NCI-H345 treated with DMSO at 0.1 percent for 48 hours (cell line): Measurements from ENCODE around the gene DPYSL4.

Source experiments
- DNase-seq: peaks from one replicate; lab custom pipeline; 2025; ENCODE audit not compliant: unreplicated experiment; lab: John Stamatoyannopoulos, UW

DPYSL4 gene

DNA sequence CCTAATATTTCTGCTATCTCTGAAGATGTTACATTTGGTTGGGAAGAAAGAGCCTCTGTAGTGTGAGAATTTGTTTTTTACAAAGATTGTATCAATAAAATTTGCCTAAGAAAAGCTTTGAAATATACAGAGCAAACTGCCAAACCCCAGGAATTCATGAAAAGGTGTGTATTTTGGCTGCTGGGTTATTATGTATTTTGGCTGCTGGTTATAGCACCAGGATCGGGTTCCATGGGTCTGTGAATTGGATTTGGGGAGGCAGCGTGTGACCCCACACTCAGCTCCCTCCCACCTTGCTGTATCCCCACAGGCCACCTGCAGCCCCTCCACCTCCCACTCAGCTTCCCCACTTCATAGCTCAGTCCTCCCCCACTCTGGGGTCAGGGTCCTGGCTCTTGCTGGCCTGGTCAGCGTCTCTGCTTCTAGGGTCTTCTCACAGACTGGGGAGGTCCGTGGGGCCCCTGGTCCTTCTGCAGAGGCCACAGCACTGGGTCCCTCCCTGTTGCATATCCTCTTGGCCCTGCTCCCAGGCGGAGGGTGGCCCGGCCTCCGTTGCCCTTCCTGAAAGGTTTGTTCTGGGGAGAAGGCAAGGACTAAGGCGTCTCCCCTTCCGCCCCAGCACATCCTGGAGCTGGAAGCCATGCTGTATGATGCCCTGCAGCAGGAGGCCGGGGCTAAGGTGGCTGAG lies 24.0 kb upstream of the DPYSL4 start:
- no peak for DNase-seq

DNA sequence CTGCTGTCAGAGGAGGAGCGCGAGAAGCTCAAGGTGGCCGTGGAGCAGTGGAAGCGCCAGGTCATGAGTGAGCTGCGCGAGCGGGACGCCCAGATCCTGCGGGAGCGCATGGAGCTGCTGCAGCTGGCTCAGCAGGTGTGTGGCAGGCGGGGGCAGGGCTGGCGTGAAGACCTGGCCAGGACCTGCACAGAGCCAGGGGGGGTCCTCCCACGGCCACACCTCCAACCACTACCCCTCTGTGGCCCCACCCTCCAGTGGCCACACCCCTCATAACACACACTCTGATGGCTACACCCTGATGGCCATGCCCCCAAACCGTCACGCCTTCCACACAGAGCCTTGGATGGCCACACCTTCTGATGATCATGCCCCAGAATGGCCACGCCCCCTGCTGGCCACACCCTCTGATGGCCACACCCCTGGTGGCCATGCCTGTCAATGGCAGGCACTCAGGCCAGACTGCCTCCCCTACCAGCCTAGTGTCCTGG lies 23.4 kb upstream of the DPYSL4 start:
- no peak for DNase-seq

- no peak for DNase-seq
These were observed 22.8 kb upstream of the DPYSL4 start for GRCh38 chr10:132163826-132164515.

DNA sequence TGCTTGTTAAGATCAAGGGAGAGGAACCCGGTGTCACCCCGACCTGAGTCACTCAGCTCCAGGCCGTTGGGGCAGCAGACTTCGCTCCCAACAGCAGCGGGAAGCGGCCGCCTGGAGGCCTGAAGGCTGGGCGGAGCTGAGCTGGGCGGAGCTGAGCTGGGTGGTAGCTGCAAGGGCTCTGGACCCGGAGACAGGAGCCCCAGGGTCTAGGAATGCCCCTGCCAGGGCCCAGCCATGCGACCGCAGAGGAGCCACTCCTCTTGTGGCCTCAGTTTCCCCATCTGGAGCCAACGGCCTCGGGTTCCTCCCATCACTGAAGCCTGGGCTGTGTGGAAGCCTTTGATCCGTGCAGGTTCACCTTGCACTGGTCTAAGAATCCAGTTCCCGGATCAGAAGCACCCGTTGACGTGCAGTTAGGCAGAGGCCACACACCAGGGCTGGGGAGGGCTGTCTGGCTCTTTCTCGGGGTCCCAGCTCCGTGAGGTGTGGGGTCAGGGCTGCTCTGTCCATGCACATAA lies 21.9 kb upstream of the DPYSL4 start:
- no peak for DNase-seq

DNA sequence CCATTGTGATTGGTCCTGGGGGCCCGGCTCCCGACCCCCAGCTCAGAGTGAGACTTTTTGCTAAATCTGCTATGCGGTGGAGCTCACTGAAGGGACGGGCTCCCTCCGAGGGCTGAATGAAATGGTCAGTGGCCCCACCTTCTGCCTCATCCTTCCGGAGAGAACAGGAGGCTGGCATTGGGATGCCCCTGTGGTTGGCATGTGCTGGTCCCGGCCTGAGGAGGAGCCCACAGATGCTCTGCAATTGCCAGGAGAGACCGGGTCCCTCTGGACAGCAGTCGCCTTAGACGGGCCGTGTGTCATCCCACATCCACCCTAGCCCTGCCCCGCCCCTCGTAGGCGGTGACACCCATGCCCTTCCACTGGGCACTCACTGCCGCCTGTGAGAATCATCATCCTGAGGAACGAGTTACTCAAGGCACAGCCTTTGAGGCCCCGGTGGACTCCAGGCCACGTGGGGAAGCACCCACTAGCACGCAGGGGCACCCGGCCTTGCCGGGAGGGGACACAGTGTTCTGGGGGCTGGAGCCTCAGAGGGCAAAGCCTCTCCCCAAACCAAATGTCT lies 21.2 kb upstream of the DPYSL4 start:
- no peak for DNase-seq

- no peak for DNase-seq
These were observed 20.4 kb upstream of the DPYSL4 start for GRCh38 chr10:132166216-132166950.

DNA sequence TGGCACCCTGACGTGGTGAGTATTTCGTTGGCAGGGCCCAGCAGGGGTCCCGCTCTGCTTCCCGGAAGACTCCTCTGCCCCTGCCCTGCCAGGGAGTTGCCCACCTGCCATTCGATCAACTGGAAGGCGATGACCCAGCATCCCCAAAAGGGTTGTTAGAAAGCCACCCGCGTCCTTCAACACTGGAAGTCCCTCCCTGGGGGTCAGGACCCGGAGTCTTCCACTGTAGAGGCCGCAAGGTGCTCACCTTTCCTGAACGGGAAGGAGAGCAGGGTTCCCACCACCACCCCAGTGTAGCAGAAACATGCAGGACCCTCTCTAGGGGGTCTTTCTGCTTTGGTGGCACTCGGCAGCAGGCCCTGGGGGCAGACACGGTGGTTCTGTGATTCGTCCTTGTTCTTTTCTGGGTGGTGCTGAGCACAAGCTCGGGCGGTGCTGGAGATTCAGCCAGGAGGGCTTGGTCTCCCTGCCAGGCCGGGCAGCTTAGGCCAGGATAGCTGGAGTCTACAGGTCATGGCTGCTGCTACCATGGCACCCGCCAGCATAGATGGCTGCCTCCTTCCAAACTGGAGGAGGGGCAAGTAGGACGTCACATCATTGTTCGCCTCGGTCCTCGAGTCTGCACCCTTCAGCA lies 19.6 kb upstream of the DPYSL4 start:
- DNase-seq, result no peak

- DNase-seq, result no peak
These were observed 18.8 kb upstream of the DPYSL4 start for GRCh38 chr10:132167976-132168375.

GRCh38 chr10:132168571-132169030 lies 18.1 kb upstream of the DPYSL4 start:
- DNase-seq, result no peak

- no peak for DNase-seq
These were observed 17.6 kb upstream of the DPYSL4 start for GRCh38 chr10:132169031-132169765.

DNA sequence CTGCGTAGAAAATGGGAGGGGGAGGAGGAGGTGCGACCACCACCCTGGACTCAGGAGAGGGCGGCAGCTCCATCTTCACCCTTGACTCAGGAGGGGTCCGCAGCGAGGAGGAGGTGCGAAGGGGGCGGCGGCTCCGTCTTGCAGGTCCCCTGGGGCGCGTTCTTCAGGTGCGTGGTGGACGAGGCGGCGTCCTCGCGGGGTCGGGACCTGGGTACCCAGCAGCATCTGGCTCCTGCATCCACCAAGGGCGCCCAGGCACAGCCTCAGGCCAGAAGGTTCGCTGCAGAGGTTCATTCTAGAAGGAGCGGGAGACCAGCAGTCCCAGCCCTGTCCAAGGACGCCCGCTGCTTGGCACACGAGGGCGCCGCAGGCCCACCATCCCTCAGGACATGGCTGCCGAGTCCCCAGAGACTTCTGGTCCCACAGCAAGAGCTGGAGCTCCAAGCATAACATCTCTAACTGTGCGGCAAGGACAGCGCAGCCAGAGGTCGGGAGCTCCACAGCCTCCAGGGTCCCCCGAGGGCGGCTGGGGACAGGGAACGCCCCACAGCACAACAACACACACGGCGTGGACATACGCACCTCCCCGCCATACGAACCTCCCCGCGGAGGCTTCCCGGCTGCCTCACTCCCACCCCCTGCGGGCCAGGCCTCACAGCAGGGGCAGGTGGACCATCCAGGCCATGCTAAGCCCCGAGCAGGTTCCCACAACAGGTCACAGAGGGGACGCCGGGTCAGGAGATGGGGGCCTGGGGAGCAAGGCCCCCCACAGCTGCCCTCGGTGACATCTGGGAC lies 16.8 kb upstream of the DPYSL4 start:
- DNase-seq, result no peak

DNA sequence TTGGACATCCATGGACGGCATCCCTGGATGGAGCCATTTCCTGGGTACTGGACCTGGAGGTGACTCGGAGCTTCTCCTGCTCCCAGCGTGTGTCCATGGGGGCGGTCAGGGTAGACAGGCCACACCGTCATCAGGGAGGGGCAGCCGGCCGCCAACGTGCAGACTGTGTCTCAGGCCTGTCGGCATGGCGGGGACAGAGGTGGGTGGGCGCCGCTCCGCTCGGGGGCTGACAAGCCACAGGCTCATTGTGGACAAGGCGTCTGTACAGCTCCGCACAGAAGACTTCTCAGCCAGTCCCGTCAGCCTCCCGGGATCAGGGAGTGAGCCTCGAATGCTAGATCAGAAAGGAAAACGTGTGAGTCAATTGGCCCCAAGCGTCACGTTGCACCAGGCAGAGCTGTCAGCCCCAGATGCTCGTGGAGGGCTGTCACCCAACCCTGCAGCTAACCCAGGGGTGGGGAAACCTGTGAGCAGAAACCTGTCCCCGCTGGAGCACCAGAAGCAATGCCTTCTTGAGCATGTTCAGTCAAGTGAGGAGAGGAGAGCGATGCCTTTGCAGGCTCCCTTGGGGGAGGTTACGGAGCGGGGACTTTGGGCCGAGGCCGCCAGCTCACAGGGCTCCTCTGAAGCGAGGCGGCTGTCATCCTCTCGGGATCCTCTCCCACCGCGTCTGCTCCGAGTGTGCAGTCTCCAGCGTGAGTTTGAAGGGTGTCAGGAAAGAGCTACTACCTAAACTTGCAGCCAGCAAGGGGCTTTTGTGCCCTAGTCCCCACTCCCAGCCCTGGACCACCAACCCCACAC lies 16.0 kb upstream of the DPYSL4 start:
- DNase-seq, result no peak

DNA sequence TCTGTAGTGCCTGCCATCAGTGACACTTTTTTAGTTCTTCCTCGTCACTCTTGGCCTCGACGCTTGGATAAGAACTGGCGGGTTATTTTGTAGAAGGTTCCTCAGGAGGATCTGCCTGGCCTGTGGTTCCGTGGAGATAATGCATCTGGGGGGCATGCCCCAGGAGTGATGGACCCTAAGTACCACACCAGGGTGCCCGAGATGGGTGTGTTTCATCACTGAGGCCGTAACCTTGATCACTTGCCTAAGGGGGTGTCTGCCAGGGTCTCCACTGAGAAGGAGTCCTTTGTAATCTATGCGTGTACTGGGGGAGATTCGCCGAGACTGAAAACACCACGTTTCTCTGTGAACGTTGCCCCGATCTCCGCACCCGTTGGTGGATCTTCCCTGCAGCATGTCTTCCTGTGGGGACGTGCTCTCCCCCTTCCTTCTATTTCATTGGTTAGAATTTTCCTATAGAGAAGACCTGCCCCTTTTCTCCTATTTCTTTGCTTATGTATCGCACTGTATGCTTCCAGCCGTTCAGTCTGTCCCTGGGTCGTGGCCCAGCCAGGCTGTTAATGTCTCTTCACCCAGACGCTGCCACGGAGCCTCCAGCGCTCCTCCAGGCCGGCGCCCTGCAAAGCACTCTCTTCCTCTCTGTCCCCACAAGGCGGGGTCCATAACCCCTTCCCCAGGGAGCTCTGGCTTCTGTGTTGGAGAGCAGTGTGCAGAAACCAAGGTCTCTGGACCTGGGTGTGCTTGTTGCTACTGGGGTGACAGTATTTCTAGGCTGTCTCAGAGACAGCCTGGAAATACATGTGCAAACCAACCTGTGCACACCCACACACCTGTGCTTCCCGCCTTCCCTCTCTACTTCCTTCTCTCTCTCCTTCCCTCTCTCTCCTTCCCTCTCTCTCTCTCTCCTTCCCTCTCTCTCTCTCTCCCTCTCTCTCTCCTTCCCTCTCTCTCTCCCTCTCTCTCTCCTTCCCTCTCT lies 14.4 kb upstream of the DPYSL4 start:
- DNase-seq, result no peak

- no peak for DNase-seq
These were observed 13.6 kb upstream of the DPYSL4 start for GRCh38 chr10:132173185-132173584.

DNA sequence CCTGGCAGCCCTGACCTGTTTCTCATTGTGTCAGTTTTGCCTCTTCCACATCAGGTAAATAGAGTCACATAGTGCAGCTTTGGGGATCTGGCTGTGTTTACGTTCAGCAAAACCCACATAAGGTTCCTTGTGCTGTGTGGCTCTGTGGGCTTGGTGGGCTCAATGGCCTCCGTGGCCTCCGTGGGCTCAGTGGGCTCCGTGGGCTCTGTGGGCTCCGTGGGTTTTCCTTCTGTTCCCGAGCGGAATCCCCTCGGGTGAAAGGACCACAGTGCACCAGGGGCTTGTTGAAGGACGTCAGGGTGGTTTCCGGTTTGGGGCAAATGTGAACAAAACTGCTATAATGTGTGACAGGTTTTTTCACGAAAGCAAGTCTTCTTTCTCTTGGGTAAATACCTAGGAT lies 12.5 kb upstream of the DPYSL4 start:
- DNase-seq, result no peak

DNA sequence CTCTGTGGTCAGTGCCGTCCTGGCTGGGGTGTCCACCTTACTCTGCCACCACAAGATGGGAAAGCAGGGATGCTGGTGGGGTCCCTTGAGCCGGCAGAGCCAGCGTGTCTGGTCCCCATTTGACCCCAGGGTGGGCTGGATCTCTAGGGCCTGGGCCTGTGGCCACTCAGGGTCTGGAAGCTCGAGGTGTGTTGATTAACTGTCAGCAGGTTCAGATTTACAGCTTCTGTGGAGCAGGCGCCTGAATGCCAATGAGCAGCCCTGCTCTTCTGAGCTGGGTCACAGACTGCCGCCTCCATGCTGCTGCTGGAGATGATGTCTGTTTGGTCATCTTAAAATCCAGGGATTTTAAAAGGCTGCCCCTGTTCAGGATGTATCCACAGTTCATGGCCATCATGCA lies 11.3 kb upstream of the DPYSL4 start:
- no peak for DNase-seq

DNA sequence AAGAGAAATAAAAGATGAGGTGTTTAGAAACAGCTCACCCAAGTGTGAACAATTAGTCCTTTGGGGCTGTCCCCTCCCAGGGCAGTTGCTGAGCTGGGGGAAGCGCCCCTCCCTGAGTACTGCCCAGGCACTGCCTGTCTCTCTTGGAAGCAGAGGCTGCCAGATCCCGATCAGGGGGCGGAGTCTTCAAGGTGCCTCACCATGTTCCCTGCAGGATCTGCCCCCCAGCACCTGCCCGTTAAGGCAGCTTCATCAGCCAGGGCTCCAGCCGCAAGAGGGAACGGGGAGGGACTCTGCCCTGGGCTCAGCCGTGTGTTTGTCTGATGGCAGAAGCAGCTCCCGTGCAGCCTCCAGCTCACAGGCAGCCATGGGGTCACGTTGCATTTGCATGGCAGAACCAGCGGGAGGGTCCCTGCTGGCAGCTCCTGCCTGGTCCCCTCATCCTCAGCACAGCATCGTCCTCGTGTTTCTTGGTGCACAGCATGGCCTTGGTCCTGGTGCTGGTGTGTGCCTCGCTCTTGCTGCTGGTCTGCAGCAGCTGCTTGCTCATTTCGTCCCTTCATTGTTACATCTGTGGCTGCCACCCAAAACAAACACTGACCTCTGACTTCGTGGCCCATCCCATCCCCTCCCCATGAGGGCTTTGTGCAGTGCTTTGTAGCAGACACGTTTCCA lies 10.7 kb upstream of the DPYSL4 start:
- DNase-seq, result no peak
